ENCODE data around the gene EXD3.

The EXD3 gene

GRCh38 chr9:137278721-137279711 lies 143.9 kb downstream of the EXD3 start:
- no peak for DNase-seq

DNA sequence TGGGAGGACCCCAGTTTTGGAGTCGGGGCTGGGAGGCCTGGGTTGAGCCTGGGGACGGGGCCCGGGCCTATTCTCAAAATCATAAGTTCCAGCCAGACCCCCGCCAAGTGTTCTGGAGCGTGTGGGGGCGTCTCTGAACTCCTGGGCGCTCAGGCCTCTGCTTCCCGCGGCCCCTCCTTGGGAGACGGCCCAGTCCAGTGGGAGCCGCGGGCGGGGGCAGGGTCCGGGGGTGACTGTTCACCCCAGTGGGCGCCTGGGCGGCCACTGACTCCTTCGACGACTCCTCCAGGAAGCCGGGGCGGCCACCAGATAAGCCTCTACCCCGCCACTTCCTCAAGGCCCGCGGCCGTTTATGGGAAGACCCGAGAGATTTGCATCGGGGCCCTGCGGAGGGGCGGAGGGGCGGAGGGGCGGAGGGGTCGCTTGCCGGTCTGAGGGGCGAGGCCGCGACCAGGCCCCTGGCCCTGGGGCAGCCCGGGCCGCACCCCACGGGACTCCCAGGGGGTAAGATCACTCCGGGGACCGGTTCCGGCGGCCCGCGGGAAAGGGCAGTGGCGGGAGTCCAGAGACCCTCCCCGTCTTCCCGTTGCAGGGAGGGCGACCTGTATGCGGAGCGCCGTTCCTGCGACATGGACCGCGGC lies 144.8 kb downstream of the EXD3 start:
- no peak for DNase-seq

DNA sequence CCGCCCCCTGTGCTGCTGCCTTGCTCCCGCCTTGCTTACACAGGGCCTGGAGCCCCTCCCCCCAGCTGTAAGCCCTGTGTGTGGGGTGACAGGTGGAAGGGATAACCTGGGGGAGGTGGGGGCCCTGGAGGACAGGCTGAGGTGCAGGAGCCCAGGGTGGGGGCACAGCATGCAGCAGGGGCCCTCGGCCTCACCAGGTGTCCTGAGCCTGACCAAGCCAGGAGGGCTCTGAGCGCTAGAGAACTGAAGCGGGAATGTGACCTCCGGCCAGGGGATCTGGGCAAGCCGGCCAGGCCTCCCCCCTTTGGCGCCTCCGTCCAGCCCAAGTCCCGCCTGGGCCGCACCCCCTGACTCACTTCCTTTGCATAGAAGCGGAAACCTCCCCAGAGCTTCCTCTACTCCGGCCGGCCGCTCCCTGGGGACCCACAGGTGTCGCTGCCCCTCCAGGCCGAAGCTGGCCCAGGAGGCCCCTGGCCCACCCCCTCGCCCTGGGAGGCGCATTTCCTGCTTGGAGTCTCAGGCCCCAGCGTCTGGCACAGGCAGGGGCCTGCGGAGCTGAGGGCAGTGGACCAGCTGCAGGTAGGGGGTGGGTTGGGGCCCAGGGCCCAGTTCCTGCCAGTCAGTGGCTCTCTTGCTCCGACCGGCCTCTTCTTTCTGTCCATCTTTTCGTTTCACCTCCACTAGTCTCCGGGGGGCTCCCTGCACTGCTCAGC lies 145.5 kb downstream of the EXD3 start, which contains the start of gene TOR4A:
Gene TOR4A, plus strand, starts transcription at position 398 of the 713 bp plus-strand sequence. CDS start 964 bp downstream, outside the sequence.
- DNase-seq, result no peak

GRCh38 chr9:137276473-137277328 lies 146.3 kb downstream of the EXD3 start:
- DNase-seq, result no peak

GRCh38 chr9:137275588-137276472 lies 147.1 kb downstream of the EXD3 start:
- DNase-seq, result no peak

- DNase-seq, result no peak
Observed at GRCh38 chr9:137275203-137275587, 147.8 kb downstream of the EXD3 start.

DNA sequence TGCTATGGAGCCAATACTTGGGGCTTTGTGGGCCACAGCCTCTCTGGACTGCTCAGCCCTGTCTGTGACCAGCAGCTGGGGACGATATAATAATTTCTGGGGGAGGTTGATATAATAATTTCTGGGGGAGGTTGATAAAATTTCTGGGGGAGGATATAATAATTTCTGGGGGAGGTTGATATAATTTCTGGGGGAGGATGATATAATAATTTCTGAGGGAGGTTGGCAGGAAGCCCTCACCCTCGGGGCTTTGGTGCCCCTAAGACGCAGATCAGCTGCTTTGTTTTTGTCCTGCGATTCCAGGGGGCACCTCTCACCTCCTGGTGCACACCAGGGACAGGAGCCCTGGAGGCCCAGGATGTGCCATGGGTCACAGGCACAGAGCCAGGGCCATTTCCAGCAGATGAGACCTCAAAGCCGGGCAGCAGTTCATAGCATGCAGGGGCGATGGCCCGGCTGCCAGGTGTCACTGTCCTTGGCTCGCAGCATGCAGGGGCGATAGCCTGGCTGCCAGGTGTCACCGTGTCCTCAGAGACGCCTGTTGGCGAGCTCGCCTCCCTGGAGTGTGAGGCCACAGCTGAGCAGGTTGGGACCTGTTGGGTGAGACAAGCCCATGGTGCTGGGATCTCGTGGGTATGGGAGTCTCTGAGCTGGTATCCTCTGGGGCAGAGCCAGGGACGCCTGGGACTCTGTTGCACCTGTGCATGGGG lies 149.2 kb downstream of the EXD3 start:
- DNase-seq, result no peak

GRCh38 chr9:137273095-137273490 lies 149.9 kb downstream of the EXD3 start:
- DNase-seq, result no peak

DNA sequence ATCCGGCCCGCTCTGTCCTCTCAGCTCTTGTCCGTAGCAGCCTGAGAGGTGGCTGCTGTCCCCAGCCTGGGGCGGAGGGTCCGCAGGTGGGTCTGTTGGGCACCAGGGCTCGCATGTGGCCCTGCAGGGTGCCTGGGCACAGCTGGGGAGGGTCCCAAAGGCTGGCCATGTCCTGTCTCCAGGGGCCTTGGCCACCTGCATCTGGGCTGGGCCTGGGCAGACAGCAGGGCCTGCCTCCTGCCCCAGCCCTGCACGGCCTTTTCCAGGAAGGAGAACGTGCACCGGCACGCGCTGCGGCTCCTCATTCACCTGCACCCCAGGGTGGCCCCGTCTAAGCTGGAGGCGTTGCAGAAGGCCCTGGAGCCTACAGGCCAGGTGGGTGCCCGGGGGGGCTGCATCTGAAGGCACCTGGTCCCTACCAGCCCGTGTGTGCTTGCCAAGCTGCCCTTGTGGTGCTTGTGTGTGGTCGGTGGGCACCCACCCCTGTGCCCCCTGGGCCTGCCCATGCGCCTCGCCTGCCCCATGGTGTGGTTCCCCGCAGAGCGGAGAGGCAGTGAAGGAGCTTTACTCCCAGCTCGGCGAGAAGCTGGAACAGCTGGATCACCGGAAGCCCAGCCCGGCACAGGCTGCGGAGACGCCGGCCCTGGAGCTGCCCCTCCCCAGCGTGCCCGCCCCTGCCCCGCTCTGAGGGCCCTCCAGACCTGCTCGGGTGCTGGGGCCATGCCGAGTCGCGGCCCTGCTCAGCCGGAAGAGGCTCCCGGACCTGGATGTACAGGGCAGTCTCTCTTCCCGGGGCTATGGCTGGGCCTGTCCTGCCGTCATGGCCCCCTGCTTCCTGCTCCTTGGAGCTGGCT lies 150.5 kb downstream of the EXD3 start:
- no peak for DNase-seq

DNA sequence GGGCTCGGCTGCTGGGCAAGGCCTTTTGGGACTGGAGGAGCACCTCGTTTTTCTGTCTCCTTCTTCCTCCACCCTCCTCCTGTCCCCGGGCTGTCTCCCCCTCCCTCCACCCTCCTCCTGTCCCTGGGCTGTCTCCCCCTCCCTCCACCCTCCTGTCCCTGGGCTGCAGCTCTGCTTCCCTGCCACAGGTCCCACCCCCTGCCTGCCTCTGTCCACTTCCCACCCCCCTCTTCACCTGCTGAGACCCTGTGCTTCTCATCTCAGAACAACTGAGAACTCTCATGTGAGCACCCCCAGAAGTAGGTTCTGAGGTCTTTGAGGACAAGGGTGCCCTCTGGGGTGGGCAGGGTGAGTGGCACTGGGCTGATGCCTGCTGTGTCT lies 151.3 kb downstream of the EXD3 start:
- DNase-seq, result no peak

DNA sequence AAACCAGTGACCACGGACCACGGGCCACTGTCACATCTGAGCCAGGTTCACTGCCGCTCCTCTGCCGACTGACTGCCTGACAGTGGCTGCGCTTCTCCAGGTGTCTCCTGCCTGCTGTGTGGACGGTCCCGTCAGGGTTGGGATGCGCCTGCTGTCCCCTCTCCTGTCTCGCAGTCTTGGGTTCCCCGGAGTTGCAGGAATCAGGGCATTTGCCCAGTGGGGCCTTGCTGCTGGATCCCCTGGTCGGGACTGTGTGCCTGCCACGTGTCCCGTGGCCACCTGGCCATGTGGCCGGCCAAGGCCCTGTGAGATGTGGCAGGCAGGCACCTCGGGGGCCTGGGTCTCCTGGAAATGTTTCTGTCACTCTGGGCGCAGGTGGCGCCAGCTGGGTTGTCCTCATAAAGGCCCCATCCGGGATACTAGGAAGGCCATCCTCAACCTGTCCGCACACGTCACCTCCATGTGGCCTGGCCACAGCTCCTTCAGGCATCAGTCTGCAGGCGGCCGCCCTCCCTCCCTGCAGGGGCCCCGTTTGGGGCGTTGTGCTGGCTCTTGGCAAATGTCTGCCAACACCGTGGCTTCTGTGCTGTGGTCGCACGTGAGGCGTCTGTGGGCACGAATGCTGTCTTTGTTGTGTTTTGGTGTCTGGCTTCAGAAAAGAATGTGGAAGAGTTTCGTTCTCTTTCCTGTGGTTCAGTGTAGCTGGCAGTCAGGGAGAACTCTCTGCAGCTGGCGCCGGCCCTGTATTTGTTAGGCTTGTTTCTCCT lies 151.8 kb downstream of the EXD3 start:
- no peak for DNase-seq

DNA sequence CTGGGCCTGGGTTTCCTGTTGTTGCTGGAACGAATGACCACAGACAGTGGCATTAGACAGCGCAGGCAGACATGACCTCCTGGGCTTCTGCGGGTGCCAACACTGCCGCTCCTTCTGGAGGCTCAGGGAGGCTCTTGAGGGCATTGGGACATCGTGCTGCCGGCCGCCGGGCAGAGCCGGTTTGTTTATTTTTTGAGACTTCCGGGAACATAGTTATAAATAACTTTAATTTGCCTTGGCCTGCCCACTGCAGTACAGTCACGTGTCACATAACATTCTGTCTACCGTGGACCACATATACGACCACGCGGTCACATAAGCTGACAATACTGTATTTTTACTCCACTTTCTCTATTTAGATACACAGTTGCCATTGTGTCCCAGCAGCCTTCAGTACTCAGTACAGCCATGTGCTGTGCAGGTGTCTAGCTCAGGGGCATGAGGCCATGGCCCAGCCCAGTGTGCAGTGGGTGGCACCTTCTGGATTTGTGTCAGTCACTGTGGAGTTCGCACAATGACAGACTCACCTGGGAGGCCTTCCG lies 153.7 kb downstream of the EXD3 start:
- no peak for DNase-seq

GRCh38 chr9:137268538-137269201 lies 154.3 kb downstream of the EXD3 start:
- no peak for DNase-seq

DNA sequence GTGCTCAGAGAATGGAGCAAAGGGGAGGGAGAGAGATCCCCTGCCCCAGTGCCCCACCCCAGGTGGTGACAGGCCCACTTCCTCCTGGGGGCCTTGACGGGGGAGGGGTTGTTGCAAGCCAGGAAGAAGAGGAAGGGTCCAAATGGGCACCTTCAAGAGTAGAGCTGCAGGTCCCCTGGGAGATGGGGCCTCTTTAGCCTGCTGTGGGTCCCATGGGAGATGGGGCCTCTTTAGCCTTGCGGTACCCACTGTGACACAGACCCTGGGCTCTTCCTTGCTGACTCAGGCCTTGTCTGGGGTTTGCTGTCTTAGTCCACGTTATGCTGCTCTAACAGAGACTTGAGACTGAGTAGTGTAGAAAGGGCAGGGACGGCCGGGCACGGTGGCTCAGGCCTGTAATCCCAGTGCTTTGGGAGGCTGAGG lies 155.0 kb downstream of the EXD3 start:
- DNase-seq, result no peak

DNA sequence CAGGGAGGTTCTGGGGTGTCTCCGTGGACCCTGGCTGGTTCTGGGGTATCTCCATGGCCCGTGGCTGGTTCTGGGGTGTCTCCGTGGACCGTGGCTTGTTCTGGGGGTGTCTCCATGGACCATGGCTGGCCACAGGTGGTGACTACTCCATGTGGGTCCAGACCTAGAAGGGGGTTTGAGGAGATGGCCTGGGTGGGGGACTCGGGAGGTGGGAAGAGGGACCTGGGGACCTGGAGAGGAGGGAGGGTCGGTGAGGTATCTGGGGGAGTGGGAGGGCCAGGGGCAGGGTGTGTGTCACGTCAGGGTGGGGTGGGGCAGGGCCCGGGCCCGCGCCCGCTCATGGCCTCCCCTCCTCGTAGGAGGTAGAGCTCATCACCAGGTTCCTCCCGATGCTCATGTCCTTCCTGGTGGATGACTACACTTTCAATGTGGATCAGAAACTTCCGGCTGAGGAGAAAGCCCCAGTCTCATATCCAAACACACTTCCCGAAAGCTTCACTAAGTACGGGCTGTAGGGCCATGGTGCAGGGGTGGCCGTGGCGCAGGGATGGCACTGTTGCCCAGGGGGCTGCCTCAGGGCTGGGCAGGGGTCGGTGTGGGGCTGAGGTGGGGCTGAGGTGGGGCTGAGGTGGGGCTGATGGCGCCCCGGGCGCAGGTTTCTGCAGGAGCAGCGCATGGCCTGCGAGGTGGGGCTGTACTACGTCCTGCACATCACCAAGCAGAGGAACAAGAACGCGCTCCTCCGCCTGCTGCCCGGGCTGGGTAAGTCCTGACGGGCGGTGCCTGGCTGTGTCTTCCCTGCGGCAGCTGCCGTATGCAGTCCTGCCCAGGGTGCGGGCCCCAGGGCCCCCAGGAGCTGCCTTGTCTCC lies 156.1 kb downstream of the EXD3 start:
- no peak for DNase-seq

DNA sequence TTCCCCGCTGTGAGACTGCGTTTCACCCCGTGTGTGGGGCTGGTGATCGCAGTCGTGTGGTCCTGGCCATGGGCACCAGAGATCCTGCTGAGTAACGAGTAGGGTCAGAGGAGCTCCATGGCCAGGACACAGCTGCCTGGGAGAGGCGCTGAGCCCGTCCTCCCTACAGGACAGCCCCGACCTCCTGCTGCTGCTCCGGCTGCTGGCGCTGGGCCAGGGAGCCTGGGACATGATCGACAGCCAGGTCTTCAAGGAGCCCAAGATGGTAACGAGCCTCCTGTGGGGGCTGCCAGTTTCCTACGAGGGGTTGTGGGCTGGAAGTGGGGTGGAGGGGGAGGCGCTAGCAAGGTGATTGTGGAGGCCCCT lies 156.8 kb downstream of the EXD3 start:
- DNase-seq, result no peak

All from NCI-H2227 treated with DMSO at 0.1 percent for 48 hours (cell line).